Measurements from ENCODE around the gene SSB.
A peak's percentile ranks its signal among the peaks of the same experiment; 100 is the strongest.
"Not testable (repeated sequence)": the region's sequence is repeated elsewhere in the genome, so short reads cannot be mapped to it uniquely, and the experiment has no call there.

Gene SSB

DNA sequence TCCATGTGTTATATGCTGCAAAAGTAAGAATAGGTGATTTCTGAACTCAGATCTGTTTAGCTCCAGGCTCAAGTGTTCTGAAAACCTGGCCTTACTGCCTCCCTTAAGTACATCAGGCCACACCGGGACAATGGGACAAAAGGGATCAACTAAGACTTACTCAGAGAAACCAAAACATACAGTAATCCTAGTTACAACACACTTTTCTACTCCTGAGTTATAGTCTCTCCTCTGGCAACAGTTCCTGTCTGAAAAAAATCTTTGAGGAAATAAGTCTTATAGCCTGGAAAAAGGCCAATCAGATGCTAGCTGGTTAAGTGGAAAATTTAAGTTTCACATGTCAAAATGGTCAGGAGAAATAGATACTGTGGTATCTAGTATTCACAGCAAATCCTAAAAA lies 20.4 kb downstream of the SSB start:
- DNase-seq (ENCODE audit: low read depth, low spot score) = peak; percentile 38
- H3K4me3 ChIP-seq (ENCODE audit: low read depth, low read length) = no peak overlapping the region
- in situ Hi-C loops (cut with HindIII; ENCODE audit: low sequenced_read_pairs) = no loop called here
- TF ChIP-seq, protein P1, sequence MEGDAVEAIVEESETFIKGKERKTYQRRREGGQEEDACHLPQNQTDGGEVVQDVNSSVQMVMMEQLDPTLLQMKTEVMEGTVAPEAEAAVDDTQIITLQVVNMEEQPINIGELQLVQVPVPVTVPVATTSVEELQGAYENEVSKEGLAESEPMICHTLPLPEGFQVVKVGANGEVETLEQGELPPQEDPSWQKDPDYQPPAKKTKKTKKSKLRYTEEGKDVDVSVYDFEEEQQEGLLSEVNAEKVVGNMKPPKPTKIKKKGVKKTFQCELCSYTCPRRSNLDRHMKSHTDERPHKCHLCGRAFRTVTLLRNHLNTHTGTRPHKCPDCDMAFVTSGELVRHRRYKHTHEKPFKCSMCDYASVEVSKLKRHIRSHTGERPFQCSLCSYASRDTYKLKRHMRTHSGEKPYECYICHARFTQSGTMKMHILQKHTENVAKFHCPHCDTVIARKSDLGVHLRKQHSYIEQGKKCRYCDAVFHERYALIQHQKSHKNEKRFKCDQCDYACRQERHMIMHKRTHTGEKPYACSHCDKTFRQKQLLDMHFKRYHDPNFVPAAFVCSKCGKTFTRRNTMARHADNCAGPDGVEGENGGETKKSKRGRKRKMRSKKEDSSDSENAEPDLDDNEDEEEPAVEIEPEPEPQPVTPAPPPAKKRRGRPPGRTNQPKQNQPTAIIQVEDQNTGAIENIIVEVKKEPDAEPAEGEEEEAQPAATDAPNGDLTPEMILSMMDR (IDR thresholded peaks at IDR 0.05; ENCODE audit: low read depth, low read length) = no peak

DNA sequence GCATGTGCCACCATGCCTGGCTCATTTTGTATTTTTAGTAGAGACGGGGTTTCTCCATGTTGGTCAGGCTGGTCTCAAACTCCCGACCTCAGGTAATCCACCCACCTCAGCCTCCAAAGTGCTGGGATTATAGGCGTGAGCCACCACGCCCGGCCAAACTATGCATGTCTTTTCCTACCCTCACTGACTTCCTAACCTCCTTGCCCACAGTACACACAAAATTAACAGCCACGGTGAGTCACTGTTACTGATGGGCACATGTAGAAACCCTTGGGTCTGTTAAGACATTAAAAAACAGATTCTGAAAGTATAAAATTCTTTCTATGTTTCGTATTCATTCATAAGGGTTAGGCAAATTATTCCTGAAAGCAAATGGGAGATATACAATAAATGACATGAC lies 21.4 kb downstream of the SSB start:
- in situ Hi-C loops (cut with HindIII; ENCODE audit: low sequenced_read_pairs); H3K4me3 ChIP-seq (ENCODE audit: low read depth, low read length): not testable (repeated sequence)
- peak; percentile 59 for DNase-seq (ENCODE audit: low read depth, low spot score)

DNA sequence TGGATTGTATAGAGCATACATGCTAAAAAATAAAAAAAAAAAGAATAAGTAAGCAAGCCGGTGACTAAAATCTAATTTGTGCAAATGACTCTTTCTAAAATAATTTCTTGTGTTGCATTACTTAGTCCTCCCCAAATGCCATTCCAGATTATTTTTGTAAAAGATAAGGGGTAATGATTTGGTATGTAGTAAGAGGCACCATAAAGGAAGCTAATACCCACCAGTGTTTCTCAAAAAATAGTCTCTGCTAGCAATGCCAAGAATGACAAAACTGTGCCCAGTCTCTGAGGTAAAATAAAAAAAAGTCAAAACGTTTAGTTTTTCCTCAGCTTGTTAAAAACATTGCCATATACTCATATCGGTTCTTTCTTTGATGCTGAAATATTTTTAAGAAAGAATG lies 23.4 kb downstream of the SSB start:
- no peak overlapping the region for H3K4me3 ChIP-seq (ENCODE audit: low read depth, low read length)
- in situ Hi-C loops (cut with HindIII; ENCODE audit: low sequenced_read_pairs) = no loop called here
- TF ChIP-seq, protein P1 (IDR thresholded peaks at IDR 0.05; ENCODE audit: low read depth, low read length) = no peak
- no peak for DNase-seq (ENCODE audit: low read depth, low spot score)

DNA sequence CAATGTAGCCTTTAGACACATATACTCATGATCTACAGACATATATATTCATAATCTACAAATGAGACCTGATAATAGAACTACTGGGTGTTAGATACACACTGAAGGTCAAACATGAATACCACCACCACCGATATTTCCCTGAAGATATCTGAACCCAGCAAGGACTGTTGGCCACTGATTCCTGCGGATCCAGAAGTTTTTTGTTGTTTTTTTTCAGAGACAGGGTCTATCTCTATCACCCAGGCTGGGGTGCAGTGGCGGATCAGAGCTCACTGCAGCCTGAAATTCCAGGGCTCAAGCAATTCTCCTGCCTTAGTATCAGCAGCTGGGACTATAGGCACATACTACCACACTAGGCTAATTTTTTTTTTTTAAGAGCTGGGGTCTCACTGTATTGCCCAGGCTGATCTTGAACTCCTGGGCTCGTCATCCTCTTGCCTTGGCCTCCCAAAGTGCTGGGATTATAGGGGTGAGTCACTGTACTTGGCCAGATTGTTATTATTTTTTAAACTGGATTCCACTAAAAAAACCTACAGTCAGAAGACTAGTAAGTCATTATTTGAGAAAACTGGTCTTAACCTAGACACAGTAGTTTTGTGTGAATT lies 24.2 kb downstream of the SSB start:
- H3K4me3 ChIP-seq (ENCODE audit: low read depth, low read length) = no peak overlapping the region
- TF ChIP-seq, protein P1 (IDR thresholded peaks at IDR 0.05; ENCODE audit: low read depth, low read length) = no peak
- in situ Hi-C loops (cut with HindIII; ENCODE audit: low sequenced_read_pairs) = no loop called here
- no peak for DNase-seq (ENCODE audit: low read depth, low spot score)

DNA sequence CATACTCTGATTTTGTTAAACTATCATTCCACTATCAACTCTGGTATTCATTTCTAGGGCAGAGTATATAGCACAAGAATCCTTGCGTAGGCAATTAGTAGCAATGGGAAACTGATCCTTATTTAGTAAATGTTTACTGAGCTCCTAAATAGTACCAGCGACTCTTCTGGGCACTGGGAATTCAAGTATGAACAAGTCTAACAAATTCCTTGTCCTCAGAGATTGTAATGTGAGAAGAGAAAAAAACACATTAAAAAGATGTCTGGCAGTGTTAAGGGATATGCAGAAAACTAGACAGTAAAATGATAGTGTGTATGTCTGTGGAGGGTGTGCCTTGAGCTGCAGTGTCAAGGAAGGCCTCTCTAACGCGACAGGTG lies 25.3 kb downstream of the SSB start:
- H3K4me3 ChIP-seq (ENCODE audit: low read depth, low read length) = peak overlapping the region; percentile 79
- TF ChIP-seq, protein P1 (IDR thresholded peaks at IDR 0.05; ENCODE audit: low read depth, low read length) = no peak
- in situ Hi-C loops (cut with HindIII; ENCODE audit: low sequenced_read_pairs) = no loop called here
- no peak for DNase-seq (ENCODE audit: low read depth, low spot score)

DNA sequence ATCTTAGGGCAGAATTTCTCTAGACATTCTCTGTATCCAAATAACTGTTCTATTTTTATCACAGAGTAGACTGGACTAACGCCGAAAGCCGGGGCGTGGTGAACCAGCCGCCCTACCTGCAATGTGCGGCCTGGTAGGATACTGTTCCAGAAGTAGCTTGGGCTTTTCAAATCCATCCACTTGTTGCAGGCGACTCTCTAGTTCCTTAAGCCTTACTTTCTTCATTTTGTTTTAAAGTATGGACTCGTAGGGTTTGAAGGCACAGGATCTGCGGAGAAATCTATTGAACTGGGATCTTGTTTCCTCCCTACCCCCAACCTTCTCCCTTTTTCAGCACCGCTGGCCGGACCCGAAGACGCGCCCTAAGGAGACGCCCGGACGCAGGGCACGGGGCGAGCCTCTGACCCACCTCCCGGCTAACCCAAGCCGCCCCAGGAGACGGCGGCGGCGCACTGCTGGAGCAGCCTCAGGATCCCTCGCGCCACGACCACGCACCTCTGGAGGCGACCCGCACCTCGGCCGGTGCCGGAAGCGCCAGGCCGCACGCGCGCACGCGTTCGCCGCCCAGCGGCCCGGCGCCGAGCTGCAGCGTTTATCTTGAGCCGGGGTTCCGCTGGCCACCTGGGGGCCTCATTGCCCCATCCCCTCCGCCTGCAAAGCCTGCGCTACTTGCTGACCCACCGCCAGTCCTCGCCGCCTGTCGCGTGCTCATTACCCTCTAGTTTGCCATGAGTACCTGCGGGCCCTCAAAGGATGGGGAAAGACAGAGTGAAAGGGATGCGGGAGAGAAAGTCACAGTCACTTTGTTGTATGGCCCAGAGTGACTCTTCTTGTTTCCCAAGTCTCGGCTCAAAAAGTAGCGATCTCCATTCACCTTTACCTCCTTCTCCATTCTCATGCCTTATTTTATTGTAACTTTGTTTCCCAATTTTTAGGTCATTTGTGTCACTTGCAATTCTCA lies 26.0 kb downstream of the SSB start, which contains the start of gene METTL5:
METTL5 (minus strand) TSS at position 533 of the 961 bp plus-strand sequence; CDS start at position 225, 308 bp downstream.
- in situ Hi-C loops (cut with HindIII; ENCODE audit: low sequenced_read_pairs) = no loop called here

More for the DNA sequence above, 26.0 kb downstream of the SSB start, which contains the start of gene METTL5:
- H3K4me3 ChIP-seq (ENCODE audit: low read depth, low read length) = peak within 1 kb of the TSS; percentile 79
- DNase-seq (ENCODE audit: low read depth, low spot score) = peak; percentile 79
- TF ChIP-seq, protein P1 (IDR thresholded peaks at IDR 0.05; ENCODE audit: low read depth, low read length) = peak; percentile 85

All from astrocyte of the spinal cord (primary cell).